GM10266 (cell line): ENCODE data around the gene COL1A2.
A peak's percentile ranks its signal among the peaks of the same experiment; 100 is the strongest.

Experiments
- DNase-seq: peaks from one replicate; pipeline ENCODE4 v3.0.0; 2012; ENCODE audit errors: extremely low spot score
- TF ChIP-seq, protein P1 (sequence below): IDR thresholded peaks from 2 replicates; pipeline ENCODE4 v1.5.1; 2012; ENCODE audit warnings: mild to moderate bottlenecking, low read depth; ENCODE audit not compliant: control insufficient read depth, insufficient read depth; ENCODE audit errors: missing control alignments

The COL1A2 gene

DNA sequence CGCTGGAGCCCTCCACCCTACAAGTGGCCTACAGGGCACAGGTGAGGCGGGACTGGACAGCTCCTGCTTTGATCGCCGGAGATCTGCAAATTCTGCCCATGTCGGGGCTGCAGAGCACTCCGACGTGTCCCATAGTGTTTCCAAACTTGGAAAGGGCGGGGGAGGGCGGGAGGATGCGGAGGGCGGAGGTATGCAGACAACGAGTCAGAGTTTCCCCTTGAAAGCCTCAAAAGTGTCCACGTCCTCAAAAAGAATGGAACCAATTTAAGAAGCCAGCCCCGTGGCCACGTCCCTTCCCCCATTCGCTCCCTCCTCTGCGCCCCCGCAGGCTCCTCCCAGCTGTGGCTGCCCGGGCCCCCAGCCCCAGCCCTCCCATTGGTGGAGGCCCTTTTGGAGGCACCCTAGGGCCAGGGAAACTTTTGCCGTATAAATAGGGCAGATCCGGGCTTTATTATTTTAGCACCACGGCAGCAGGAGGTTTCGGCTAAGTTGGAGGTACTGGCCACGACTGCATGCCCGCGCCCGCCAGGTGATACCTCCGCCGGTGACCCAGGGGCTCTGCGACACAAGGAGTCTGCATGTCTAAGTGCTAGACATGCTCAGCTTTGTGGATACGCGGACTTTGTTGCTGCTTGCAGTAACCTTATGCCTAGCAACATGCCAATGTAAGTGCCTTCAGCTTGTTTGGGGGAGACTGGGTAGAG is at the start of gene COL1A2:
Gene COL1A2 (plus strand): TSS at position 459 of the 704 bp plus-strand sequence. CDS start 137 bp downstream, at position 596.
- TF ChIP-seq, protein P1, sequence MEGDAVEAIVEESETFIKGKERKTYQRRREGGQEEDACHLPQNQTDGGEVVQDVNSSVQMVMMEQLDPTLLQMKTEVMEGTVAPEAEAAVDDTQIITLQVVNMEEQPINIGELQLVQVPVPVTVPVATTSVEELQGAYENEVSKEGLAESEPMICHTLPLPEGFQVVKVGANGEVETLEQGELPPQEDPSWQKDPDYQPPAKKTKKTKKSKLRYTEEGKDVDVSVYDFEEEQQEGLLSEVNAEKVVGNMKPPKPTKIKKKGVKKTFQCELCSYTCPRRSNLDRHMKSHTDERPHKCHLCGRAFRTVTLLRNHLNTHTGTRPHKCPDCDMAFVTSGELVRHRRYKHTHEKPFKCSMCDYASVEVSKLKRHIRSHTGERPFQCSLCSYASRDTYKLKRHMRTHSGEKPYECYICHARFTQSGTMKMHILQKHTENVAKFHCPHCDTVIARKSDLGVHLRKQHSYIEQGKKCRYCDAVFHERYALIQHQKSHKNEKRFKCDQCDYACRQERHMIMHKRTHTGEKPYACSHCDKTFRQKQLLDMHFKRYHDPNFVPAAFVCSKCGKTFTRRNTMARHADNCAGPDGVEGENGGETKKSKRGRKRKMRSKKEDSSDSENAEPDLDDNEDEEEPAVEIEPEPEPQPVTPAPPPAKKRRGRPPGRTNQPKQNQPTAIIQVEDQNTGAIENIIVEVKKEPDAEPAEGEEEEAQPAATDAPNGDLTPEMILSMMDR: no peak
- peak; percentile 15 for DNase-seq

DNA sequence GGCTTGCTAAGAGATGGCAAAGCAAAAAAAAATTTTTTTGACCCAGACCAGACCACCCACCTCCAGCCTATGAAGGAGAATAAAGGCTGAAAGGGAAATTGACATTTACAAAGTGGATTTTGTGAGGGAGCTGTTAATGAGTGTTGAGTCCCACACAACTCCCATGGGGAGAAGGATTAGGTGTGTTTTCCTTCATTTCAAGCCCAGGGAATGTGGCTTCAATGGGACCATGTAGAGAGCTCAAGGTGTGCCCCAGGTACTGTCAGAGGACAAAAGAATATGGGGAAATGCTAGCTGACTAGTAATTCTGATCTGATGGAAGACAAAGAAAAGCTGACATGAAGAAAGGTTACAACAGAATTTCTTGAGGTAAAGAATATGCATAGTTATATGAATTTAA is 48.8 kb upstream of the COL1A2 start:
- TF ChIP-seq, protein P1: no peak
- no peak for DNase-seq

DNA sequence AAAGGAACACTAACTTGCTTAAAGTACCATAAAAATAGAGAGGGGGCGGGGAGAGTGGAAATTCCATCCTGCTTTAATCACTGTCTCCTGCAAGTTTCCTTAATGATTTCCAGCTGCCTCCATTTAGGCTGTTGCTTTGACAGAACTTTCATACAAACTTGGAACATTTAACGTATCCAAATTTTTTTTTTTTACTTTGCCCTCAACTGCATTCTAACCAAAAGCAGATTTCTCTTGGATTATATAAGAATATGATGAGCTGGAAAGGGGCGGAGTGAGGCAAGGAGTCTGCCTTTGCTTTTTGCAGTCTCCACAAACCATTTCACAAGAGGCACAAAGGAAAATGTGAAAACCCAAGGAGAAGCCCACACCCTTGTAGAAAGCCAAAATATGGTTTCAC is 46.6 kb upstream of the COL1A2 start:
- TF ChIP-seq, protein P1: no peak
- no peak for DNase-seq

DNA sequence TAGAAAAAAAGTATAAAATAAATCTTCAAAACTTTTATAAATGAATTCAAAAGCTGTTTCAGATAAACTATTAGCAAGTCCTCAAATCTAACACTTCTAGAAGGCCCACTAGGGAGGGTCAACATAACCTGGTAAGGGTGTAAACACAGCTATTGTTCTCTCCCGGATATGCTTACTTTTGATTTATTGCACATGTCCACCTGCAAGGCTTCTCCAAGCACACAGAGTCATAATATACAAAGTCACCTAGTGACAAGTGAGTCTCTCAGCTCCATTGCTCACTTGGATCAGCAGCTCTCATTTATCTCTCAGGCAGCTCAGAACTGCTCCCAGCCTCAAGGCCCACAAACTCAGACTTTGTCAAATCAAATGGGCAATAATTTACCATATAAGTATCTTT is 44.0 kb upstream of the COL1A2 start:
- no peak for DNase-seq
- TF ChIP-seq, protein P1: no peak

DNA sequence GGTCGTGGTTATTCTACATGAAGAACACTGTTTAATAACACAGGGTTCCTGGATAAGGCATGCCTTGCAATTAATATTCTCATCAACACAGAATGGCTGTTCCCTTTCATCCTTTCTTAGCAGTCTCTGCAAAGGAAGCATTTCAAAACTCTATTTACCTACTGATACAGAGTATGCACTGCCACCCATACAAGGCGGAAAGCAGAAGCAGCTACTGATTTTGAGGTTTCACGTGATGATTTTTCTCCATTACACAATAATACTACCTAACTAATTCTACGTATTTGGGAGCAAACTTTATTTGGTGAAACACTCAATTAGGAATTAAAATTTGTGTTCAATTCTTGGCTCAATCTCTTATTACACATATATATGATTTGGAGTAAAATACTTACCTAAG is 43.0 kb upstream of the COL1A2 start:
- TF ChIP-seq, protein P1: no peak
- DNase-seq: no peak

DNA sequence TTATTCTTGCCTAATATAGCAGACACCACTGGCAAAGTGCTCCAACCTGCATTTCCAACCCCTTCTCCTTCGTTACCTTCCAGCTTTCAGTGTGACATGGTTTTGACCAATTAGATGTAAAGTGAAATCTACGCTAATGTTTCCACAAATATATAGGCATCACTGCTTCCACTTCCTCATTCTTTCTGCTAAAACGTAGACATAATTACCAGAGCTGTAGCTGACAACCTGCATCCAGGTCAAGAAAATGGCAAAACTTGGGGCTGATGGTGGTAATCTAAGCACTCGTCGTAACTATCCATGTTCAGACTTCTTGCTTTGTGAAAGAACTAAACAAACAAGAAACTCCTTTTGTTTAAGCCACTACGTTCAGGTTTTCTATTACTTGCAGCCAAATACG is 41.8 kb upstream of the COL1A2 start:
- no peak for DNase-seq
- TF ChIP-seq, protein P1: no peak

DNA sequence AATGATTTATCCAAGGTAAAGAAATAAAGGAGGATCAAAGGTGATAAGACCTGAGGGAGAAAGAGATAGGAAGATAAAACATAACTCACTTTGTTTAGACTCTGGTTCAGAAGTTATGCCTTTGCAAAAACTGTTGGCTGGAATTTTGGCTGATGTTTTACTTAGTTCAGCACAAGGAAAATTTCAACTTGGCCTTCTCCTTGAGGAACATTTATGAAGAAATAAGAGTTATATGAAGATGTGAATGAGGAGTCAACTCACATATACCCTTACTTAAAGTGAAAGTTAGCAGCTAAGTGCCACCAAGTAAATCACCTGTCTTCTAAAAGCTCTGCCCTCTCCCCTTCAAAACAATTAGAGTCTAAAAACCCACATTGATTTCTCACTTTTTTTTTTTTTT is 39.7 kb upstream of the COL1A2 start:
- TF ChIP-seq, protein P1: no peak
- DNase-seq: no peak
